GM12864 (cell line): Measurements from ENCODE around the gene ANO3.
A peak's percentile ranks its signal among the peaks of the same experiment; 100 is the strongest.

Experiments
- DNase-seq: peaks from one replicate; pipeline ENCODE4 v3.0.0-alpha.2; 2011; ENCODE audit warnings: low read depth
- H3K4me3 ChIP-seq: 2 replicates; pipeline ENCODE4 v1.5.1; 2011; ENCODE audit warnings: mild to moderate bottlenecking, low read depth, low read length, control low read depth
- CTCF ChIP-seq: IDR thresholded peaks from 2 replicates; pipeline ENCODE4 v1.5.1; 2011; ENCODE audit warnings: low read depth, mild to moderate bottlenecking, moderate library complexity, low read length, control low read depth, inconsistent platforms; ENCODE audit errors: missing control alignments

Gene ANO3

GRCh38 chr11:26541870-26542269 is 209.9 kb downstream of the ANO3 start:
- DNase-seq, result no peak
- no peak for TF ChIP-seq CTCF
- H3K4me3 ChIP-seq, result no peak overlapping the region

- DNase-seq, result no peak
- H3K4me3 ChIP-seq, result no peak overlapping the region
- TF ChIP-seq CTCF, result no peak
These were observed 217.2 kb downstream of the ANO3 start for GRCh38 chr11:26549176-26549575.

GRCh38 chr11:26550022-26550421 is 218.1 kb downstream of the ANO3 start:
- H3K4me3 ChIP-seq, result no peak overlapping the region
- no peak for DNase-seq

GRCh38 chr11:26551186-26551801 is 219.4 kb downstream of the ANO3 start:
- no peak for DNase-seq
- no peak overlapping the region for H3K4me3 ChIP-seq
- peak; percentile 38 for TF ChIP-seq CTCF

More at GRCh38 chr11:26550022-26550421, 218.1 kb downstream of the ANO3 start:
- no peak for TF ChIP-seq CTCF

GRCh38 chr11:26553182-26553581 is 221.3 kb downstream of the ANO3 start:
- TF ChIP-seq CTCF, result no peak
- no peak overlapping the region for H3K4me3 ChIP-seq
- no peak for DNase-seq

GRCh38 chr11:26554455-26554854 is 222.5 kb downstream of the ANO3 start:
- H3K4me3 ChIP-seq, result no peak overlapping the region
- no peak for DNase-seq
- no peak for TF ChIP-seq CTCF

- TF ChIP-seq CTCF, result no peak
- no peak for DNase-seq
These were observed 224.7 kb downstream of the ANO3 start for GRCh38 chr11:26556582-26556981.

More at GRCh38 chr11:26556582-26556981, 224.7 kb downstream of the ANO3 start:
- no peak overlapping the region for H3K4me3 ChIP-seq
